Cardiac muscle cell (in vitro differentiated cells and primary cell): ENCODE results near the gene ADK. TPM values are rescaled to one million over a fixed set of nuclear protein-coding genes. Genes with fewer than 3 reads are reported as not detected.

ENCODE experiments used
- DNase-seq, 2 donors: peaks; one replicate each; pipeline versions ENCODE4 v3.0.0 to v3.0.0-alpha.2; 2010 to 2017; ENCODE audit warnings: low read depth in 1 of 2, low spot score in 1 of 2
- H3K27ac ChIP-seq: fragments of 200-600 bp; sonication (generic); 2 replicates; pipeline ENCODE4 v1.5.1; 2016
- H3K27me3 ChIP-seq: fragments of 200-600 bp; sonication (generic); 2 replicates; pipeline ENCODE4 v1.6.0; 2016; ENCODE audit warnings: control low read depth
- H3K36me3 ChIP-seq: fragments of 200-600 bp; sonication (generic); 2 replicates; pipeline ENCODE4 v1.5.1; 2016; ENCODE audit warnings: control low read depth
- H3K4me1 ChIP-seq: fragments of 200-600 bp; sonication (generic); 2 replicates; pipeline ENCODE4 v1.8.1; 2017; ENCODE audit warnings: low read depth, mild to moderate bottlenecking, mixed run types
- H3K4me3 ChIP-seq: fragments of 200-600 bp; sonication (generic); 2 replicates; pipeline ENCODE4 v1.5.1; 2016; ENCODE audit warnings: mild to moderate bottlenecking
- H3K9me3 ChIP-seq: fragments of 200-600 bp; sonication (generic); 2 replicates; pipeline ENCODE4 v1.5.1; 2017; ENCODE audit warnings: low read depth, mild to moderate bottlenecking, control low read depth
- polyA plus RNA-seq: library from polyadenylated mRNA; unstranded; fragments of >200 nt; fragmentation: Nextera tagmentation; extraction: Ambion mirVana; gene quantifications from 2 replicates; pipeline ENCODE4 v1.2.1, GENCODE V29; 2016
- total RNA-seq: library from RNA; depleted of rRNA; stranded (reverse); fragments of >200 nt; gene quantifications from 2 replicates; pipeline ENCODE4 v1.2.3, GENCODE V29; 2016
- TF ChIP-seq, protein P1 (sequence below): IDR thresholded peaks from 2 replicates; pipeline ENCODE4 v1.5.1; 2012; ENCODE audit warnings: low read depth, mild to moderate bottlenecking, low read length

Gene ADK
- total and polyA plus RNA-seq, 2 experiments from 2014 or later: 24.8 to 57.4 TPM

DNA sequence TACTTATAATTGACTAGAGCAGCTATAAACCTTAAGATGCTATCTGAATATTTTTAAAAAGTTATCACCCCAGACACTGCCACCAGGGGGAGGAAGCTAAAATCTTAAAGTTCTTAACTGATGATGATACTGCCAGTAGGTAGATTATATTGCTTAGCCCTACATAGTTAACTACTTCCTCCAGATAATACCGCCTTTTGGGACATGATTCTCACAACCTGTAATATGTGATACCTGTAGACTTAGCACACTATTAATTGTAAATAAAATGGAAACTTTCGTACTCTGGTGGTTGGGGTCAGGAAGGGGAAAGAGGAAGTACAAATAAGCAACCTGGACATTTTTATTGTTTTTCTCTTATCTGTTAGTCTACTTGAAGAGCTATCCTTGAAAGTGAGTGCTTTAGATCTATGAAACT is 268.9 kb downstream of the ADK start:
- no peaks in the 10 kb centered on the region for H3K27me3 ChIP-seq
- H3K9me3 ChIP-seq: no peaks in the 10 kb centered on the region
- peak in 1 of 2 donors; percentile 15 for DNase-seq
- H3K4me3 ChIP-seq: no peak overlapping the region
- H3K27ac ChIP-seq: no peak overlapping the region
- peaks cover 32% of the 10 kb centered on the region for H3K4me1 ChIP-seq
- TF ChIP-seq, protein P1, sequence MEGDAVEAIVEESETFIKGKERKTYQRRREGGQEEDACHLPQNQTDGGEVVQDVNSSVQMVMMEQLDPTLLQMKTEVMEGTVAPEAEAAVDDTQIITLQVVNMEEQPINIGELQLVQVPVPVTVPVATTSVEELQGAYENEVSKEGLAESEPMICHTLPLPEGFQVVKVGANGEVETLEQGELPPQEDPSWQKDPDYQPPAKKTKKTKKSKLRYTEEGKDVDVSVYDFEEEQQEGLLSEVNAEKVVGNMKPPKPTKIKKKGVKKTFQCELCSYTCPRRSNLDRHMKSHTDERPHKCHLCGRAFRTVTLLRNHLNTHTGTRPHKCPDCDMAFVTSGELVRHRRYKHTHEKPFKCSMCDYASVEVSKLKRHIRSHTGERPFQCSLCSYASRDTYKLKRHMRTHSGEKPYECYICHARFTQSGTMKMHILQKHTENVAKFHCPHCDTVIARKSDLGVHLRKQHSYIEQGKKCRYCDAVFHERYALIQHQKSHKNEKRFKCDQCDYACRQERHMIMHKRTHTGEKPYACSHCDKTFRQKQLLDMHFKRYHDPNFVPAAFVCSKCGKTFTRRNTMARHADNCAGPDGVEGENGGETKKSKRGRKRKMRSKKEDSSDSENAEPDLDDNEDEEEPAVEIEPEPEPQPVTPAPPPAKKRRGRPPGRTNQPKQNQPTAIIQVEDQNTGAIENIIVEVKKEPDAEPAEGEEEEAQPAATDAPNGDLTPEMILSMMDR: peak; percentile 47
- H3K36me3 ChIP-seq: no peaks in the 10 kb centered on the region

DNA sequence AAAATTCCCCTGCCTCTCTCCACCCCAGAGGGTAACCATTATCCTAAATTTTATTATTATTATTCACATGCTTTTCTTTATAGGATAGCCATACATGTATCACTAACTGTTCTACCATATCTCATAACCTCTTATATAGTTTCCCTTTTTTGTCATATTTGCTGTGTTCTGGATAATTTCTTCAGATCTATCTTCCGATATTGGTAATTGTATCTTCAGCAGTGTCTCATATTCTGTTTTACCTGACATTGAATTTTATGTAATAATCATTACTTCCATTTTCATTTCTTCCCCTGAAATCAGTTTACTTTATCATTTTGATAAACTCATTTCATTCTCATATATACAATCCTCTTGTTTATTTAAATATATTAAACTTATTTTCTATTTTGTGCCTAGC is 273.5 kb downstream of the ADK start:
- TF ChIP-seq, protein P1: no peak
- no peak overlapping the region for H3K4me3 ChIP-seq
- H3K27ac ChIP-seq: no peak overlapping the region
- DNase-seq: no peak
- peaks cover 5% of the 10 kb centered on the region for H3K4me1 ChIP-seq
- H3K36me3 ChIP-seq: no peaks in the 10 kb centered on the region
- H3K27me3 ChIP-seq: no peaks in the 10 kb centered on the region
- H3K9me3 ChIP-seq: no peaks in the 10 kb centered on the region

DNA sequence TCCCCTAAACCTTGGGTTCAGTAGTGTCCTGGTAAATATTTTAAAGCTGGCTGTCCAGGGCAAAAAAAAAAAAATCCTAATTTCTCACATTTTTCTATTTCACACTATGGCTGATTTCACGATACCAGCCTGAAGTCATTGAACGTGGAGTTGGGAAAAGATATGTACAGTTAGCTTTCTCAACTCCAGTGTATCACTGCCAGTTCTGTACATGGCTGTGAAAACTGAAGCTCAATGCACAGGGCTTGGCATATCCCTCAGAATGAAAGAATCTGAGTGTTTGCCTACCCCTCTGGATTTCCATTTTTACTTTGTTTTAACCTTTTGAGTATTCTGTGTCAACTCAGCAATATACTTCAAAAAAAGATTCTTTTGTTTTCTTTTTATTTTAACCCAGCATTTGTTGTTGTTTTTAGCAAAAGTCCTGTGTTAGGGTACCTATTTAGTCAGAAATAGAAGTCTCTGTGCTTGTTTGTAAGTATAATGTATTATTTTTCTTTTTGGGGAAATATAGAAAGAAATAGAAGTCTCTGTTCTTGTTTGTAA is 274.5 kb downstream of the ADK start:
- Histone ChIP-seq H3K4me1 (no peaks in the 10 kb centered on the region), H3K4me3 (no peak overlapping the region), H3K27ac (no peak overlapping the region), H3K27me3 (no peaks in the 10 kb centered on the region), H3K9me3 (no peaks in the 10 kb centered on the region), H3K36me3 (no peaks in the 10 kb centered on the region)
- TF ChIP-seq, protein P1: no peak
- DNase-seq: no peak

DNA sequence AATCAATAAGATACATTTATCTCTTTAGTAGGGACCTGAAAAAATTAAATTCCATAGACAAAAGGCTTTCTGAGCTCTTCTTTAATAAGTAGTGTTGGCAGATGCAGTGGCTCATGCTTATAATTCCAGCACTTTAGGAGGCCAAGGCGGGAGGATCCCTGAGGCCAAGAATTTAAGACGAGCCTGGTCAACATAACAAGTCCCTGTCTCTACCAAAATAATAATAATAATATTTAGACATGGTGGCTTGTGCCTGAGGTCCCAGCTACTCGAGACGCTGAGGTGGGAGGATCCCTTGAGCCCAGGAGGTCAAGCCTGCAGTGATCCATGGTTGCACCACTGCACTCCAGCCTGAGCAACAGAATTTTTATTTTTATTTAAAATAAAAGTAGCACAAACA is 280.8 kb downstream of the ADK start:
- Histone ChIP-seq H3K27ac (no peak overlapping the region), H3K4me1 (peaks cover 14% of the 10 kb centered on the region), H3K36me3 (no peaks in the 10 kb centered on the region), H3K4me3 (no peak overlapping the region), H3K27me3 (no peaks in the 10 kb centered on the region), H3K9me3 (no peaks in the 10 kb centered on the region)
- DNase-seq: no peak
- TF ChIP-seq, protein P1: no peak

DNA sequence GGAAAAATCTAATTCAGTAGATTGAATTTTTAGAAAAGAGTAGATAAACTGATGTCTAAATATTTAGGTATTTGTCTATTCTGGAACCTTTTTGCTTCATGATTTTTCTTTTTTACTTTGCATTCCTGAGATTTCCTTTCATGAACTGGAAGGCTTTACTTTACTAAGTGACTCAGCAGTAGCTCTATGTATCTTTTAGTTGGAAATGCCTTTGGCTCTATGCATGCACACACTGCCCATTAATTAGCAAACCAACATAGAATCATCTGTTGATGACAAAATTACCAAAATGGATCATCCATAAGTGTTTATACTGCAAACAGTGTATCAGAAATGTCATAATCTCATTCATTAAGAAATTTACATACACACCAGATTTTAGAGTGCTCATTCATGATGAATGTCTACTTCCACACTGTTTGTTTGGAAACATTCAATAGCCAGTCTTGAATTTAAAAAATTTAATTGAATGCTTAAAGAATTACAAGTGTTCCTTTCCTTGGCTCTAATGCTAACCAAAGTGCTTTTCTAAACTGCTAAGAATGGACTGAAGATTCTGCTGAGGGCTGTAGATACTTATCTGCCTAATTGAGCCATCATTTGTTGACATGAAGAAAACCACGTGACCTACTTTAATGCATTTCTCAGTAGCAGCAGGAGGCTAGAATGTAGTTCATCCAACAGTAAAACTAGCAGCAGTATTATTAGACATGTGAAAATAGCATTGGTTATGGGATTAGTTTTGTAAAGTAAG is 282.0 kb downstream of the ADK start:
- peaks cover 19% of the 10 kb centered on the region for H3K4me1 ChIP-seq
- H3K27ac ChIP-seq: peak overlapping the region; percentile 60
- peak; percentile 25 for DNase-seq
- H3K4me3 ChIP-seq: no peak overlapping the region
- no peaks in the 10 kb centered on the region for H3K9me3 ChIP-seq
- TF ChIP-seq, protein P1: no peak
- no peaks in the 10 kb centered on the region for H3K36me3 ChIP-seq
- H3K27me3 ChIP-seq: no peaks in the 10 kb centered on the region
